GM19238 (cell line): ENCODE data around the gene FBXW8.

Experiments
- DNase-seq: peaks from one replicate; pipeline ENCODE4 v3.0.0; 2011; ENCODE audit warnings: low spot score; ENCODE audit not compliant: insufficient read length

Gene FBXW8

GRCh38 chr12:116955382-116956021, 44.8 kb downstream of the FBXW8 start:
- no peak for DNase-seq

- DNase-seq, result no peak
Observed at GRCh38 chr12:116958402-116959197, 47.9 kb downstream of the FBXW8 start.

- DNase-seq, result no peak
Observed at GRCh38 chr12:116959198-116959460, 48.4 kb downstream of the FBXW8 start.

- peak; percentile 29 for DNase-seq
Observed at GRCh38 chr12:116959845-116960514, 49.2 kb downstream of the FBXW8 start.

- DNase-seq, result no peak
Observed at GRCh38 chr12:116962197-116962596, 51.4 kb downstream of the FBXW8 start.

- DNase-seq, result no peak
Observed at GRCh38 chr12:116962783-116963356, 52.1 kb downstream of the FBXW8 start.

GRCh38 chr12:116964054-116965050, 53.6 kb downstream of the FBXW8 start:
- DNase-seq, result no peak

GRCh38 chr12:116968986-116969385, 58.2 kb downstream of the FBXW8 start:
- no peak for DNase-seq

GRCh38 chr12:116969615-116970585, 59.1 kb downstream of the FBXW8 start:
- no peak for DNase-seq

GRCh38 chr12:116971222-116971621, 60.5 kb downstream of the FBXW8 start:
- no peak for DNase-seq

- DNase-seq, result no peak
Observed at GRCh38 chr12:116975779-116976393, 65.1 kb downstream of the FBXW8 start.

- no peak for DNase-seq
Observed at GRCh38 chr12:116977465-116978380, 67.0 kb downstream of the FBXW8 start.

- DNase-seq, result no peak
Observed at GRCh38 chr12:116978791-116979508, 68.2 kb downstream of the FBXW8 start.

- DNase-seq, result no peak
Observed at GRCh38 chr12:116980083-116980482, 69.3 kb downstream of the FBXW8 start.

GRCh38 chr12:116982791-116983411, 72.2 kb downstream of the FBXW8 start:
- DNase-seq, result no peak

GRCh38 chr12:116984098-116984497, 73.3 kb downstream of the FBXW8 start:
- no peak for DNase-seq

GRCh38 chr12:116990329-116990728, 79.6 kb downstream of the FBXW8 start:
- no peak for DNase-seq
